NB4 (cell line): ENCODE measurements around the gene SIX4.

Source experiments
- POLR2A ChIP-seq: IDR thresholded peaks from 2 replicates; pipeline ENCODE4 v1.6.1; 2011; ENCODE audit warnings: mild to moderate bottlenecking; ENCODE audit not compliant: insufficient read length; ENCODE audit errors: extremely low read depth
- TF ChIP-seq, protein P1 (sequence below): IDR thresholded peaks from one replicate; pipeline ENCODE4 v1.5.1; 2012; ENCODE audit warnings: low read depth, low read length
- TF ChIP-seq, protein P2 (sequence below): IDR thresholded peaks from 2 replicates; pipeline ENCODE4 v1.6.1; 2011; ENCODE audit warnings: low read depth, low read length

GRCh38 chr14:60684203-60684602, 39.9 kb downstream of the SIX4 start:
- TF ChIP-seq, protein P1, sequence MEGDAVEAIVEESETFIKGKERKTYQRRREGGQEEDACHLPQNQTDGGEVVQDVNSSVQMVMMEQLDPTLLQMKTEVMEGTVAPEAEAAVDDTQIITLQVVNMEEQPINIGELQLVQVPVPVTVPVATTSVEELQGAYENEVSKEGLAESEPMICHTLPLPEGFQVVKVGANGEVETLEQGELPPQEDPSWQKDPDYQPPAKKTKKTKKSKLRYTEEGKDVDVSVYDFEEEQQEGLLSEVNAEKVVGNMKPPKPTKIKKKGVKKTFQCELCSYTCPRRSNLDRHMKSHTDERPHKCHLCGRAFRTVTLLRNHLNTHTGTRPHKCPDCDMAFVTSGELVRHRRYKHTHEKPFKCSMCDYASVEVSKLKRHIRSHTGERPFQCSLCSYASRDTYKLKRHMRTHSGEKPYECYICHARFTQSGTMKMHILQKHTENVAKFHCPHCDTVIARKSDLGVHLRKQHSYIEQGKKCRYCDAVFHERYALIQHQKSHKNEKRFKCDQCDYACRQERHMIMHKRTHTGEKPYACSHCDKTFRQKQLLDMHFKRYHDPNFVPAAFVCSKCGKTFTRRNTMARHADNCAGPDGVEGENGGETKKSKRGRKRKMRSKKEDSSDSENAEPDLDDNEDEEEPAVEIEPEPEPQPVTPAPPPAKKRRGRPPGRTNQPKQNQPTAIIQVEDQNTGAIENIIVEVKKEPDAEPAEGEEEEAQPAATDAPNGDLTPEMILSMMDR = no peak
- no peak for TF ChIP-seq POLR2A
- TF ChIP-seq, protein P2, sequence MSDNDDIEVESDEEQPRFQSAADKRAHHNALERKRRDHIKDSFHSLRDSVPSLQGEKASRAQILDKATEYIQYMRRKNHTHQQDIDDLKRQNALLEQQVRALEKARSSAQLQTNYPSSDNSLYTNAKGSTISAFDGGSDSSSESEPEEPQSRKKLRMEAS = no peak
